Uterus (tissue), 2 donors: ENCODE data around the gene SRGAP2C.
"Not testable (repeated sequence)": the region's sequence is repeated elsewhere in the genome, so short reads cannot be mapped to it uniquely, and the experiment has no call there.

Source experiments
- POLR2A ChIP-seq, 2 donors: fragments of 450-650 bp; IDR thresholded peaks; one replicate each; pipeline ENCODE4 v1.6.1; 2016; ENCODE audit warnings: antibody characterized with exemption in 2 of 2, mild to moderate bottlenecking in 1 of 2, moderate library complexity in 1 of 2
- TF ChIP-seq, protein P1 (sequence below), 4 experiments: fragments of 200-600 bp in 2 of 4; fragments of 450-650 bp in 2 of 4; sonication (generic) in 2 of 4; IDR thresholded peaks; one replicate each; pipeline ENCODE4 v1.5.1; 2016 to 2019; ENCODE audit warnings: antibody characterized with exemption in 4 of 4, mild to moderate bottlenecking in 2 of 4, moderate library complexity in 1 of 4

DNA sequence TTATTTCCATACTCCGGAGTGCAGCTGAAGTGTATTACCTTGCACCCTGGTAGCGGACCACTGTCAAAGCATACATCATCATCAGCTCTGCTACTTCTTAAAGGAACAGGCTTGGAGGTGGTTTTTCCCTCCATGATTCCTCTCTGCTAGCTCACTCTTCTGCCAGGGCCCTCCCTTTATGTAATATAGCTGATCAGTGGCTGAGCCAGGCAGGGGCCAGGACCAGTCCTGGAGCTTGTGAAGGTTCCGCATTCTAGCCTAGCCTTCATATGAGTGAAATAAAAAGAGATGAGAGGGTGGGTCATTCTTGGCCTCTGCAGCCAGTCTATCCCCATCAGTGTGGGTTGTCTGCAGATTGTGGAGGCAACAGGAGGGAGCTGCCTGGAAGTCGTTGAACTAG is 200.0 kb downstream of the SRGAP2C start:
- TF ChIP-seq, protein P1, sequence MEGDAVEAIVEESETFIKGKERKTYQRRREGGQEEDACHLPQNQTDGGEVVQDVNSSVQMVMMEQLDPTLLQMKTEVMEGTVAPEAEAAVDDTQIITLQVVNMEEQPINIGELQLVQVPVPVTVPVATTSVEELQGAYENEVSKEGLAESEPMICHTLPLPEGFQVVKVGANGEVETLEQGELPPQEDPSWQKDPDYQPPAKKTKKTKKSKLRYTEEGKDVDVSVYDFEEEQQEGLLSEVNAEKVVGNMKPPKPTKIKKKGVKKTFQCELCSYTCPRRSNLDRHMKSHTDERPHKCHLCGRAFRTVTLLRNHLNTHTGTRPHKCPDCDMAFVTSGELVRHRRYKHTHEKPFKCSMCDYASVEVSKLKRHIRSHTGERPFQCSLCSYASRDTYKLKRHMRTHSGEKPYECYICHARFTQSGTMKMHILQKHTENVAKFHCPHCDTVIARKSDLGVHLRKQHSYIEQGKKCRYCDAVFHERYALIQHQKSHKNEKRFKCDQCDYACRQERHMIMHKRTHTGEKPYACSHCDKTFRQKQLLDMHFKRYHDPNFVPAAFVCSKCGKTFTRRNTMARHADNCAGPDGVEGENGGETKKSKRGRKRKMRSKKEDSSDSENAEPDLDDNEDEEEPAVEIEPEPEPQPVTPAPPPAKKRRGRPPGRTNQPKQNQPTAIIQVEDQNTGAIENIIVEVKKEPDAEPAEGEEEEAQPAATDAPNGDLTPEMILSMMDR (IDR thresholded peaks at IDR 0.05): not testable (repeated sequence)
- TF ChIP-seq POLR2A (IDR thresholded peaks at IDR 0.05): not testable (repeated sequence)
